Uterus (tissue), 2 donors: ENCODE data around the gene VPS9D1.

ENCODE experiments used
- POLR2A ChIP-seq, 2 donors: fragments of 450-650 bp; IDR thresholded peaks; one replicate each; pipeline ENCODE4 v1.6.1; 2016; ENCODE audit warnings: antibody characterized with exemption in 2 of 2, mild to moderate bottlenecking in 1 of 2, moderate library complexity in 1 of 2
- TF ChIP-seq, protein P1 (sequence below), 4 experiments: fragments of 200-600 bp in 2 of 4; fragments of 450-650 bp in 2 of 4; sonication (generic) in 2 of 4; IDR thresholded peaks; one replicate each; pipeline ENCODE4 v1.5.1; 2016 to 2019; ENCODE audit warnings: antibody characterized with exemption in 4 of 4, mild to moderate bottlenecking in 2 of 4, moderate library complexity in 1 of 4

DNA sequence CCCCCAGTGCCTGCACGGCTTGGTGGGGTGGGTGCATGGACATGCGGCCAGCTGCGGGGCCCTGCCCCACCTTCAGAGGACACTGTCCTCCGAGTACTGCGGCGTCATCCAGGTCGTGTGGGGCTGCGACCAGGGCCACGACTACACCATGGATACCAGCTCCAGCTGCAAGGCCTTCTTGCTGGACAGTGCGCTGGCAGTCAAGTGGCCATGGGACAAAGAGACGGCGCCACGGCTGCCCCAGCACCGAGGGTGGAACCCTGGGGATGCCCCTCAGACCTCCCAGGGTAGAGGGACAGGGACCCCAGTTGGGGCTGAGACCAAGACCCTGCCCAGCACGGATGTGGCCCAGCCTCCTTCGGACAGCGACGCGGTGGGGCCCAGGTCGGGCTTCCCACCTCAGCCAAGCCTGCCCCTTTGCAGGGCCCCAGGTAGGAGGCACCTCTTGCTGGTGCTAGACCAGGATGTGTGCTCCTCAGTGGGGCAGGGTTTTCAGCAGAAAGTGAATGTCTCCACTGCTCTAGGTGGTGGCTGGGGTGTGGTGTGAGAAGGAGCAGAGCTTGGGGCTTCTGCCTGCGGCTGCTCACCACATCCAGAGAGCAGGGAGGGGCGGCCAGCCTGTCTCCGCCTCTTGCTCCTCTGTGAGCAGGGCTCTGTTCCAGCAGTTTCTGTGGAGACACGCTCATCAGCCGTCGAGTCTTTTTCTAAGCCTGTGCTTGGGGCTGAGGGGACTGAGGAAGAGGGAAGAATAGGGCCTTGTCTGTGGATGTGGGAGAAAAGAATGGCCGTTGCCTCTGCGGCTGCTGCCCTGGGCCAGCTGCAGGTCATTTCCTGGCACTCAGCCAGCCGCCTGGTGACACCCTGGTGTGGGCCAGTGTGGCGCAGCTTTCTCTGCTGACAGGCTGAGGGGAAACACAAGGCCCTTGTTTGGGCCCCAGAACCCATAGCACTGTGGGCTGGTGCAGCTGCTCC is 2.9 kb upstream of the VPS9D1 start:
- TF ChIP-seq, protein P1, sequence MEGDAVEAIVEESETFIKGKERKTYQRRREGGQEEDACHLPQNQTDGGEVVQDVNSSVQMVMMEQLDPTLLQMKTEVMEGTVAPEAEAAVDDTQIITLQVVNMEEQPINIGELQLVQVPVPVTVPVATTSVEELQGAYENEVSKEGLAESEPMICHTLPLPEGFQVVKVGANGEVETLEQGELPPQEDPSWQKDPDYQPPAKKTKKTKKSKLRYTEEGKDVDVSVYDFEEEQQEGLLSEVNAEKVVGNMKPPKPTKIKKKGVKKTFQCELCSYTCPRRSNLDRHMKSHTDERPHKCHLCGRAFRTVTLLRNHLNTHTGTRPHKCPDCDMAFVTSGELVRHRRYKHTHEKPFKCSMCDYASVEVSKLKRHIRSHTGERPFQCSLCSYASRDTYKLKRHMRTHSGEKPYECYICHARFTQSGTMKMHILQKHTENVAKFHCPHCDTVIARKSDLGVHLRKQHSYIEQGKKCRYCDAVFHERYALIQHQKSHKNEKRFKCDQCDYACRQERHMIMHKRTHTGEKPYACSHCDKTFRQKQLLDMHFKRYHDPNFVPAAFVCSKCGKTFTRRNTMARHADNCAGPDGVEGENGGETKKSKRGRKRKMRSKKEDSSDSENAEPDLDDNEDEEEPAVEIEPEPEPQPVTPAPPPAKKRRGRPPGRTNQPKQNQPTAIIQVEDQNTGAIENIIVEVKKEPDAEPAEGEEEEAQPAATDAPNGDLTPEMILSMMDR (IDR thresholded peaks at IDR 0.05) = no peak
- no peak for TF ChIP-seq POLR2A (IDR thresholded peaks at IDR 0.05)
